H9 (cell line): ENCODE results near the gene EHF. TPM values are rescaled to one million over a fixed set of nuclear protein-coding genes. Genes with fewer than 3 reads are reported as not detected.

Experiments
- DNase-seq: peaks from one replicate; pipeline ENCODE4 v3.0.0-alpha.2; 2017
- H2AFZ ChIP-seq: one replicate; pipeline ENCODE4 v1.6.1; 2013; ENCODE audit warnings: mild to moderate bottlenecking, low read length, control low read depth, moderate library complexity
- H2AK5ac ChIP-seq: 2 replicates; pipeline ENCODE4 v1.6.1; 2013; ENCODE audit warnings: low read length, control low read depth, mixed read lengths; ENCODE audit not compliant: insufficient read length
- H2BK120ac ChIP-seq: one replicate; pipeline ENCODE4 v1.6.1; 2013; ENCODE audit warnings: low read depth, mild to moderate bottlenecking, low read length, control low read depth, inconsistent platforms; ENCODE audit not compliant: poor library complexity, severe bottlenecking
- H2BK12ac ChIP-seq: 2 replicates; pipeline ENCODE4 v1.6.1; 2013; ENCODE audit warnings: low read length, control low read depth, mixed read lengths, low read depth; ENCODE audit not compliant: insufficient read length
- H2BK15ac ChIP-seq: 2 replicates; pipeline ENCODE4 v1.6.1; 2013; ENCODE audit warnings: low read depth, low read length, control low read depth
- H2BK20ac ChIP-seq: one replicate; pipeline ENCODE4 v1.6.1; 2013; ENCODE audit warnings: low read depth, mild to moderate bottlenecking, low read length, control low read depth, inconsistent platforms; ENCODE audit not compliant: poor library complexity, severe bottlenecking
- H2BK5ac ChIP-seq: 2 replicates; pipeline ENCODE4 v1.6.1; 2013; ENCODE audit warnings: low read length, control low read depth, mixed read lengths; ENCODE audit not compliant: insufficient read length
- H3K14ac ChIP-seq: 2 replicates; pipeline ENCODE4 v1.6.1; 2013; ENCODE audit warnings: low read length, control low read depth; ENCODE audit not compliant: insufficient read depth
- H3K18ac ChIP-seq: 2 replicates; pipeline ENCODE4 v1.6.1; 2013; ENCODE audit warnings: low read depth, mild to moderate bottlenecking, mixed read lengths, low read length, control low read depth; ENCODE audit not compliant: insufficient read length
- H3K23ac ChIP-seq: 2 replicates; pipeline ENCODE4 v1.6.1; 2013; ENCODE audit warnings: low read length, control low read depth, mixed read lengths, low read depth; ENCODE audit not compliant: insufficient read length
- H3K23me2 ChIP-seq: 2 replicates; pipeline ENCODE4 v1.6.1; 2013; ENCODE audit warnings: low read depth, mild to moderate bottlenecking, mixed read lengths, low read length, control low read depth; ENCODE audit not compliant: insufficient read length, poor library complexity, severe bottlenecking
- H3K27ac ChIP-seq: 2 replicates; pipeline ENCODE4 v1.5.1; 2013; ENCODE audit warnings: low read length, control low read depth, mixed read lengths, low read depth; ENCODE audit not compliant: insufficient read length
- H3K27me3 ChIP-seq: 2 replicates; pipeline ENCODE4 v1.6.1; 2013; ENCODE audit warnings: low read length, control low read depth, inconsistent platforms; ENCODE audit not compliant: insufficient read depth
- H3K4ac ChIP-seq: 2 replicates; pipeline ENCODE4 v1.6.1; 2013; ENCODE audit warnings: low read depth, mild to moderate bottlenecking, control low read depth, inconsistent platforms, low read length, moderate library complexity
- H3K4me1 ChIP-seq: 2 replicates; pipeline ENCODE4 v1.6.1; 2013; ENCODE audit warnings: low read length, control low read depth, inconsistent platforms; ENCODE audit not compliant: insufficient read depth
- H3K4me2 ChIP-seq: 2 replicates; pipeline ENCODE4 v1.6.1; 2013; ENCODE audit warnings: low read length, control low read depth, mixed read lengths; ENCODE audit not compliant: insufficient read length, insufficient read depth
- H3K56ac ChIP-seq: 2 replicates; pipeline ENCODE4 v1.6.1; 2013; ENCODE audit warnings: low read depth, mild to moderate bottlenecking, mixed read lengths, low read length, control low read depth; ENCODE audit not compliant: insufficient read length
- H3K79me1 ChIP-seq: 2 replicates; pipeline ENCODE4 v1.6.1; 2013; ENCODE audit warnings: low read depth, mild to moderate bottlenecking, moderate library complexity, low read length, control low read depth, inconsistent platforms; ENCODE audit not compliant: insufficient read depth, poor library complexity, severe bottlenecking
- H3K79me2 ChIP-seq: 2 replicates; pipeline ENCODE4 v1.6.1; 2013; ENCODE audit warnings: low read length, control low read depth, inconsistent platforms; ENCODE audit not compliant: insufficient read depth
- H3K9ac ChIP-seq: 2 replicates; pipeline ENCODE4 v1.6.1; 2013; ENCODE audit warnings: low read length, control low read depth, mixed read lengths; ENCODE audit not compliant: insufficient read length; ENCODE audit errors: extremely low read depth
- H3K9me3 ChIP-seq: one replicate; pipeline ENCODE4 v1.6.1; 2013; ENCODE audit warnings: low read depth, low read length, inconsistent platforms; ENCODE audit not compliant: control insufficient read depth
- H3T11ph ChIP-seq: one replicate; pipeline ENCODE4 v1.6.1; 2013; ENCODE audit warnings: mild to moderate bottlenecking, low read length, control low read depth, inconsistent platforms
- H4K20me1 ChIP-seq: one replicate; pipeline ENCODE4 v1.6.1; 2013; ENCODE audit not compliant: control insufficient read depth, insufficient read length, insufficient read depth
- H4K5ac ChIP-seq: 2 replicates; pipeline ENCODE4 v1.6.1; 2013; ENCODE audit warnings: low read depth, mild to moderate bottlenecking, mixed read lengths, low read length, control low read depth; ENCODE audit not compliant: insufficient read length
- H4K8ac ChIP-seq: replicated peaks from 2 replicates; pipeline ENCODE4 v1.6.1; 2013; ENCODE audit warnings: low read length, control low read depth, mixed read lengths, low read depth; ENCODE audit not compliant: insufficient read length
- H4K91ac ChIP-seq: 2 replicates; pipeline ENCODE4 v1.6.1; 2013; ENCODE audit warnings: low read depth, mild to moderate bottlenecking, moderate library complexity, mixed read lengths, low read length, control low read depth; ENCODE audit not compliant: insufficient read length
- H3K27ac Mint-ChIP-seq, 3 experiments: 2 replicates in 2 of 3; 3 replicates in 1 of 3; pipeline ENCODE4 v1.8.0; 2020 to 2021; ENCODE audit warnings: mixed read lengths in 3 of 3, mild to moderate bottlenecking in 1 of 3, moderate library complexity in 1 of 3
- H3K27me3 Mint-ChIP-seq: 2 replicates; pipeline ENCODE4 v1.8.0; 2021; ENCODE audit warnings: low read depth, mild to moderate bottlenecking, moderate library complexity, mixed read lengths
- H3K36me3 Mint-ChIP-seq, 3 experiments: 2 replicates in 2 of 3; 3 replicates in 1 of 3; pipeline ENCODE4 v1.8.0; 2020 to 2021; ENCODE audit warnings: low read depth in 3 of 3, mixed read lengths in 3 of 3; ENCODE audit not compliant: insufficient read depth in 1 of 3
- H3K4me1 Mint-ChIP-seq, 2 experiments: 2 replicates each; pipeline ENCODE4 v1.8.0; 2020; ENCODE audit warnings: mixed read lengths in 2 of 2
- H3K4me3 Mint-ChIP-seq, 2 experiments: 2 replicates in 1 of 2; 3 replicates in 1 of 2; pipeline ENCODE4 v1.8.0; 2020 to 2021; ENCODE audit warnings: mild to moderate bottlenecking in 2 of 2, mixed read lengths in 2 of 2, moderate library complexity in 1 of 2
- H3K9me3 Mint-ChIP-seq, 2 experiments: 2 replicates in 1 of 2; 3 replicates in 1 of 2; pipeline ENCODE4 v1.8.0; 2020; ENCODE audit warnings: mild to moderate bottlenecking in 2 of 2, mixed read lengths in 2 of 2, moderate library complexity in 1 of 2
- CTCF ChIP-seq: fragments of 200-600 bp; sonication (generic); conservative IDR thresholded peaks from 3 replicates; pipeline ENCODE4 v1.8.0; 2021; ENCODE audit warnings: antibody characterized with exemption, mild to moderate bottlenecking
- WGBS: extraction: QIAGEN DNeasy Blood & Tissue Kit; methylation state at CpG from one replicate; pipeline ENCODE4 v1.1.7; 2013; ENCODE audit warnings: missing lambda C conversion rate, low lambda C conversion rate, mixed read lengths; ENCODE audit not compliant: insufficient read length; ENCODE audit errors: extremely low coverage; 5-methylcytosine and 5-hydroxymethylcytosine counted together
- total RNA-seq: library from RNA; stranded (reverse); gene quantifications from 2 replicates; pipeline ENCODE4 v1.2.1, GENCODE V29; 2021

The EHF gene
- total RNA-seq, 1 experiment from 2014 or later, result not detected

GRCh38 chr11:34599406-34599945 is 21.4 kb upstream of the EHF start:
- Histone ChIP-seq H4K91ac (no peak overlapping the region), H4K8ac (no peak overlapping the region), H2BK15ac (no peak overlapping the region), H3K18ac (no peak overlapping the region), H3K27me3 (no peaks in the 10 kb centered on the region), H4K20me1 (no peaks in the 10 kb centered on the region), H3K9me3 (no peaks in the 10 kb centered on the region), H3K56ac (no peak overlapping the region), H3K9ac (no peak overlapping the region), H3K27ac (no peak overlapping the region), H3K79me1 (no peaks in the 10 kb centered on the region), H2BK12ac (no peak overlapping the region), H3T11ph (no peak overlapping the region), H4K5ac (no peak overlapping the region), H3K4me2 (no peak overlapping the region), H3K4ac (no peak overlapping the region), H2AFZ (no peak overlapping the region), H2BK120ac (no peak overlapping the region), H2BK20ac (no peak overlapping the region), H2BK5ac (no peak overlapping the region), H3K23ac (no peak overlapping the region), H2AK5ac (no peak overlapping the region), H3K4me1 (no peaks in the 10 kb centered on the region), H3K14ac (no peak overlapping the region), H3K23me2 (no peaks in the 10 kb centered on the region), H3K79me2 (no peaks in the 10 kb centered on the region)
- H3K27ac Mint-ChIP-seq, result 0 out of 7 replicates have a peak overlapping the region, but pooled peaks of 1 of the 3 experiments have one; percentile 16
- H3K4me3 Mint-ChIP-seq, result no peak overlapping the region
- peaks cover 1% of the 10 kb centered on the region for H3K27me3 Mint-ChIP-seq
- no CpG with 5 or more reads among the region's 8 CpGs for WGBS
- no peaks in the 10 kb centered on the region for H3K36me3 Mint-ChIP-seq
- H3K9me3 Mint-ChIP-seq, result peaks cover 6 to 8% of the 10 kb centered on the region in 2 experiments; a peak in 3 of 5 replicates
- H3K4me1 Mint-ChIP-seq, result peaks cover 0 to 4% of the 10 kb centered on the region in 2 experiments; a peak in 3 of 4 replicates
- DNase-seq, result no peak
- no peak for TF ChIP-seq CTCF
